Inferior parietal cortex (tissue), 1 donor: ENCODE data around the gene ZNF646.

Experiments used
- DNase-seq: peaks from one replicate; pipeline ENCODE4 v3.0.0-alpha.2; 2016; ENCODE audit errors: extremely low spot score

The ZNF646 gene

GRCh38 chr16:31130899-31131298 is 56.7 kb downstream of the ZNF646 start:
- DNase-seq: no peak

- no peak for DNase-seq
These were observed 57.2 kb downstream of the ZNF646 start for GRCh38 chr16:31131416-31131815.

- DNase-seq: no peak
These were observed 57.6 kb downstream of the ZNF646 start for GRCh38 chr16:31131841-31132271.

GRCh38 chr16:31132303-31132979 is 58.2 kb downstream of the ZNF646 start:
- no peak for DNase-seq

- DNase-seq: no peak
These were observed 58.9 kb downstream of the ZNF646 start for GRCh38 chr16:31133046-31133501.
